Epidermal melanocyte (primary cell): ENCODE measurements around the gene NPAS3.

ENCODE experiments used
- DNase-seq: peaks from one replicate; pipeline ENCODE4 v3.0.0; 2011; ENCODE audit warnings: low spot score; ENCODE audit not compliant: insufficient read length

NPAS3 gene

GRCh38 chr14:33661101-33661500 lies 722.4 kb downstream of the NPAS3 start:
- DNase-seq: no peak

GRCh38 chr14:33668066-33668465 lies 729.4 kb downstream of the NPAS3 start:
- DNase-seq: no peak

- DNase-seq: no peak
Measured at GRCh38 chr14:33669111-33669510, 730.4 kb downstream of the NPAS3 start.

GRCh38 chr14:33670235-33670634 lies 731.6 kb downstream of the NPAS3 start:
- DNase-seq: no peak

- DNase-seq: no peak
Measured at GRCh38 chr14:33671556-33671955, 732.9 kb downstream of the NPAS3 start.

GRCh38 chr14:33674927-33675326 lies 736.2 kb downstream of the NPAS3 start:
- DNase-seq: no peak

- no peak for DNase-seq
Measured at GRCh38 chr14:33675415-33676130, 736.9 kb downstream of the NPAS3 start.

GRCh38 chr14:33676135-33676566 lies 737.5 kb downstream of the NPAS3 start:
- DNase-seq: peak; percentile 31

- DNase-seq: no peak
Measured at GRCh38 chr14:33676891-33677290, 738.2 kb downstream of the NPAS3 start.

GRCh38 chr14:33678005-33678404 lies 739.3 kb downstream of the NPAS3 start:
- no peak for DNase-seq

- no peak for DNase-seq
Measured at GRCh38 chr14:33679025-33679424, 740.3 kb downstream of the NPAS3 start.

- DNase-seq: peak; percentile 31
Measured at GRCh38 chr14:33679461-33680225, 741.0 kb downstream of the NPAS3 start.

- DNase-seq: no peak
Measured at GRCh38 chr14:33680873-33681272, 742.2 kb downstream of the NPAS3 start.

GRCh38 chr14:33682760-33683159 lies 744.1 kb downstream of the NPAS3 start:
- DNase-seq: no peak

GRCh38 chr14:33685026-33685425 lies 746.3 kb downstream of the NPAS3 start:
- DNase-seq: no peak

- no peak for DNase-seq
Measured at GRCh38 chr14:33685698-33686097, 747.0 kb downstream of the NPAS3 start.

GRCh38 chr14:33686218-33686617 lies 747.5 kb downstream of the NPAS3 start:
- no peak for DNase-seq

GRCh38 chr14:33686856-33687255 lies 748.2 kb downstream of the NPAS3 start:
- DNase-seq: no peak

- no peak for DNase-seq
Measured at GRCh38 chr14:33689680-33690079, 751.0 kb downstream of the NPAS3 start.

- no peak for DNase-seq
Measured at GRCh38 chr14:33691907-33692306, 753.2 kb downstream of the NPAS3 start.

GRCh38 chr14:33692762-33693161 lies 754.1 kb downstream of the NPAS3 start:
- DNase-seq: no peak

GRCh38 chr14:33693237-33693636 lies 754.6 kb downstream of the NPAS3 start:
- no peak for DNase-seq

- DNase-seq: no peak
Measured at GRCh38 chr14:33696165-33696564, 757.5 kb downstream of the NPAS3 start.
